Gastrocnemius medialis (tissue), 4 donors: ENCODE results near the gene KLF15. TPM values are rescaled to one million over a fixed set of nuclear protein-coding genes. Genes with fewer than 3 reads are reported as not detected.

Experiments
- ATAC-seq, 2 donors: fragments of 150-250 bp; one replicate each; pipeline ENCODE4 v1.9.1; 2016
- DNase-seq, 2 donors: peaks; one replicate each; pipeline ENCODE4 v3.0.0-alpha.2; 2019
- H3K27ac ChIP-seq, 4 donors: fragments of 200-600 bp; sonication (generic); 1 replicate in 1 of 4; 2 replicates in 3 of 4; pipeline ENCODE4 v1.5.1; 2016 to 2018; ENCODE audit warnings: mild to moderate bottlenecking in 2 of 4, moderate library complexity in 1 of 4
- H3K27me3 ChIP-seq, 3 donors: fragments of 200-600 bp; sonication (generic) in 2 of 3; 1 replicate in 1 of 3; 2 replicates in 2 of 3; pipeline versions ENCODE4 v1.5.1 to v1.6.0; 2016 to 2019; ENCODE audit warnings: mild to moderate bottlenecking in 1 of 3, moderate library complexity in 1 of 3
- H3K36me3 ChIP-seq, 2 donors: fragments of 200-600 bp; sonication (generic) in 1 of 2; one replicate each; pipeline ENCODE4 v1.5.1; 2017 to 2018
- H3K4me1 ChIP-seq, 2 donors: fragments of 200-600 bp; sonication (generic) in 1 of 2; one replicate each; pipeline ENCODE4 v1.5.1; 2016 to 2017; ENCODE audit warnings: mild to moderate bottlenecking in 2 of 2
- H3K4me3 ChIP-seq, 4 donors: fragments of 200-600 bp; sonication (generic) in 3 of 4; 1 replicate in 1 of 4; 2 replicates in 3 of 4; pipeline ENCODE4 v1.5.1; 2016 to 2019; ENCODE audit warnings: mild to moderate bottlenecking in 2 of 4
- H3K9me3 ChIP-seq, 3 donors: fragments of 200-600 bp; sonication (generic) in 2 of 3; 1 replicate in 1 of 3; 2 replicates in 2 of 3; pipeline ENCODE4 v1.5.1; 2016 to 2019
- POLR2A ChIP-seq, 2 donors: fragments of 450-650 bp; IDR thresholded peaks; one replicate each; pipeline ENCODE4 v1.6.1; 2017; ENCODE audit warnings: antibody characterized with exemption in 2 of 2, mild to moderate bottlenecking in 2 of 2, moderate library complexity in 2 of 2
- in situ Hi-C, 4 donors: fragments of 200-750 bp; cut with MboI; loops; one replicate each; pipeline versions ENCODE4 v1.15.0 to v1.8.0; 2017; ENCODE audit warnings: low sequenced_read_pairs in 4 of 4
- intact Hi-C: fragments of 100-400 bp; cut with DNase I; formaldehyde crosslinking; loops from one replicate; pipeline ENCODE4 v1.15.1; 2023; ENCODE audit warnings: low total_unique reads
- total RNA-seq, 4 donors: library from RNA; depleted of rRNA; stranded (reverse); fragments of >200 nt; gene quantifications; one replicate each; pipeline versions ENCODE4 v1.1.0 to v1.2.3, GENCODE V29; 2016
- TF ChIP-seq, protein P1 (sequence below), 5 experiments: fragments of 450-650 bp in 3 of 5; fragments of 200-600 bp in 2 of 5; sonication (generic) in 2 of 5; IDR thresholded peaks in 4 of 5; conservative IDR thresholded peaks in 1 of 5; 1 replicate in 4 of 5; 2 replicates in 1 of 5; pipeline ENCODE4 v1.5.1; 2016 to 2019; ENCODE audit warnings: antibody characterized with exemption in 5 of 5, mild to moderate bottlenecking in 3 of 5, moderate library complexity in 3 of 5

The KLF15 gene
- total RNA-seq, 4 donors from 2014 or later = 75.1 to 157 (median 106) TPM

GRCh38 chr3:126369490-126369889 is 12.3 kb upstream of the KLF15 start:
- in situ Hi-C loops (no loop called here), intact Hi-C loops (no loop called here)
- peak in 1 of 2 donors; percentile 7 for ATAC-seq
- Histone ChIP-seq H3K4me1 (peaks cover 36 to 37% of the 10 kb centered on the region in 2 donors), H3K27me3 (no peaks in the 10 kb centered on the region), H3K4me3 (no peak overlapping the region), H3K9me3 (no peaks in the 10 kb centered on the region), H3K36me3 (no peaks in the 10 kb centered on the region), H3K27ac (peak overlapping the region; percentile 83 to 88 (median 84))
- DNase-seq = no peak
- TF ChIP-seq, protein P1, sequence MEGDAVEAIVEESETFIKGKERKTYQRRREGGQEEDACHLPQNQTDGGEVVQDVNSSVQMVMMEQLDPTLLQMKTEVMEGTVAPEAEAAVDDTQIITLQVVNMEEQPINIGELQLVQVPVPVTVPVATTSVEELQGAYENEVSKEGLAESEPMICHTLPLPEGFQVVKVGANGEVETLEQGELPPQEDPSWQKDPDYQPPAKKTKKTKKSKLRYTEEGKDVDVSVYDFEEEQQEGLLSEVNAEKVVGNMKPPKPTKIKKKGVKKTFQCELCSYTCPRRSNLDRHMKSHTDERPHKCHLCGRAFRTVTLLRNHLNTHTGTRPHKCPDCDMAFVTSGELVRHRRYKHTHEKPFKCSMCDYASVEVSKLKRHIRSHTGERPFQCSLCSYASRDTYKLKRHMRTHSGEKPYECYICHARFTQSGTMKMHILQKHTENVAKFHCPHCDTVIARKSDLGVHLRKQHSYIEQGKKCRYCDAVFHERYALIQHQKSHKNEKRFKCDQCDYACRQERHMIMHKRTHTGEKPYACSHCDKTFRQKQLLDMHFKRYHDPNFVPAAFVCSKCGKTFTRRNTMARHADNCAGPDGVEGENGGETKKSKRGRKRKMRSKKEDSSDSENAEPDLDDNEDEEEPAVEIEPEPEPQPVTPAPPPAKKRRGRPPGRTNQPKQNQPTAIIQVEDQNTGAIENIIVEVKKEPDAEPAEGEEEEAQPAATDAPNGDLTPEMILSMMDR (IDR thresholded peaks at IDR 0.05 in 4 of 5, conservative IDR thresholded peaks at IDR 0.05 in 1 of 5) = peak in 1 of 5 experiments; percentile 26
- TF ChIP-seq POLR2A (IDR thresholded peaks at IDR 0.05) = no peak

- H3K36me3 ChIP-seq = no peaks in the 10 kb centered on the region
- TF ChIP-seq POLR2A (IDR thresholded peaks at IDR 0.05) = no peak
- TF ChIP-seq, protein P1 (IDR thresholded peaks at IDR 0.05 in 4 of 5, conservative IDR thresholded peaks at IDR 0.05 in 1 of 5) = no peak
- no peak overlapping the region for H3K4me3 ChIP-seq
- no peaks in the 10 kb centered on the region for H3K27me3 ChIP-seq
- ATAC-seq (no peak), DNase-seq (peak in 1 of 2 donors; percentile 12)
- peaks cover 15 to 16% of the 10 kb centered on the region in 2 donors for H3K4me1 ChIP-seq
- in situ Hi-C loops (no loop called here), intact Hi-C loops (no loop called here)
- no peaks in the 10 kb centered on the region for H3K9me3 ChIP-seq
- H3K27ac ChIP-seq = no peak overlapping the region
Observed at GRCh38 chr3:126367316-126367805, 10.2 kb upstream of the KLF15 start.

GRCh38 chr3:126365351-126366277 is 8.4 kb upstream of the KLF15 start:
- TF ChIP-seq, protein P1 (IDR thresholded peaks at IDR 0.05 in 4 of 5, conservative IDR thresholded peaks at IDR 0.05 in 1 of 5) = no peak
- TF ChIP-seq POLR2A (IDR thresholded peaks at IDR 0.05) = no peak
- in situ Hi-C loops = no loop called here

GRCh38 chr3:126364731-126365301 is 7.6 kb upstream of the KLF15 start:
- Histone ChIP-seq H3K27me3 (no peaks in the 10 kb centered on the region), H3K4me3 (no peak overlapping the region), H3K27ac (no peak overlapping the region), H3K36me3 (no peaks in the 10 kb centered on the region), H3K9me3 (no peaks in the 10 kb centered on the region), H3K4me1 (peaks cover 6% of the 10 kb centered on the region in 2 donors)
- DNase-seq = peak in 1 of 2 donors; percentile 7
- in situ Hi-C loops = no loop called here
- intact Hi-C loops = no loop called here
- ATAC-seq = no peak
- no peak for TF ChIP-seq POLR2A (IDR thresholded peaks at IDR 0.05)
- TF ChIP-seq, protein P1 (IDR thresholded peaks at IDR 0.05 in 4 of 5, conservative IDR thresholded peaks at IDR 0.05 in 1 of 5) = no peak

More at GRCh38 chr3:126365351-126366277, 8.4 kb upstream of the KLF15 start:
- DNase-seq = peak in 1 of 2 donors; percentile 7
- Histone ChIP-seq H3K36me3 (no peaks in the 10 kb centered on the region), H3K4me1 (peaks cover 13% of the 10 kb centered on the region in 2 donors), H3K27ac (no peak overlapping the region), H3K27me3 (no peaks in the 10 kb centered on the region), H3K4me3 (no peak overlapping the region), H3K9me3 (no peaks in the 10 kb centered on the region)
- ATAC-seq = no peak
- intact Hi-C loops = no loop called here
